GM21390 (cell line): ENCODE measurements around the gene PNPO.
"Not testable (repeated sequence)": the region's sequence is repeated elsewhere in the genome, so short reads cannot be mapped to it uniquely, and the experiment has no call there.

ENCODE experiments used
- ATAC-seq: cut with Tn5 transposase; IDR thresholded peaks from one replicate; pipeline ENCODE4 v1.9.1; 2021; ENCODE audit not compliant: unreplicated experiment

PNPO gene

GRCh38 chr17:47917581-47917980, 23.8 kb upstream of the PNPO start:
- ATAC-seq: no peak

GRCh38 chr17:47918006-47918405, 23.4 kb upstream of the PNPO start:
- ATAC-seq: no peak

- ATAC-seq: no peak
Measured at GRCh38 chr17:47918991-47919390, 22.4 kb upstream of the PNPO start.

GRCh38 chr17:47919889-47920288, 21.5 kb upstream of the PNPO start:
- ATAC-seq: not testable (repeated sequence)

GRCh38 chr17:47924785-47925677, 16.3 kb upstream of the PNPO start:
- no peak for ATAC-seq

- no peak for ATAC-seq
Measured at GRCh38 chr17:47925678-47925988, 15.7 kb upstream of the PNPO start.

GRCh38 chr17:47927821-47928400, 13.5 kb upstream of the PNPO start:
- no peak for ATAC-seq

- ATAC-seq: no peak
Measured at GRCh38 chr17:47928415-47928814, 13.0 kb upstream of the PNPO start.

- no peak for ATAC-seq
Measured at GRCh38 chr17:47929218-47930000, 12.0 kb upstream of the PNPO start.

GRCh38 chr17:47931848-47932247, 9.5 kb upstream of the PNPO start:
- ATAC-seq: no peak

GRCh38 chr17:47934856-47935255, 6.5 kb upstream of the PNPO start:
- ATAC-seq: no peak

- not testable (repeated sequence) for ATAC-seq
Measured at GRCh38 chr17:47935468-47935867, 5.9 kb upstream of the PNPO start.

- ATAC-seq: no peak
Measured at GRCh38 chr17:47935961-47936360, 5.4 kb upstream of the PNPO start.

GRCh38 chr17:47937941-47938340, 3.4 kb upstream of the PNPO start:
- no peak for ATAC-seq

GRCh38 chr17:47942096-47942510, 732 bp downstream of the PNPO start:
- ATAC-seq: no peak

- ATAC-seq: no peak
Measured at GRCh38 chr17:47942568-47942967, 1.2 kb downstream of the PNPO start.

GRCh38 chr17:47945080-47945479, 3.7 kb downstream of the PNPO start:
- ATAC-seq: no peak

- ATAC-seq: no peak
Measured at GRCh38 chr17:47945529-47946508, 4.4 kb downstream of the PNPO start.

GRCh38 chr17:47946516-47946915, 5.1 kb downstream of the PNPO start:
- no peak for ATAC-seq

- no peak for ATAC-seq
Measured at GRCh38 chr17:47946929-47947397, 5.6 kb downstream of the PNPO start.
